Transverse colon (tissue), 4 donors: ENCODE results near the gene RUSC1.

Experiments used
- CTCF ChIP-seq, 5 experiments: fragments of 200-600 bp in 3 of 5; fragments of 450-650 bp in 2 of 5; sonication (generic) in 3 of 5; IDR thresholded peaks; 1 replicate in 2 of 5; 2 replicates in 3 of 5; pipeline ENCODE4 v1.5.1; 2016 to 2017; ENCODE audit warnings: antibody characterized with exemption in 5 of 5, inconsistent platforms in 3 of 5, mild to moderate bottlenecking in 2 of 5, moderate library complexity in 1 of 5
- POLR2AphosphoS5 ChIP-seq, 3 donors: sonication (generic); formaldehyde crosslinking; IDR thresholded peaks; one replicate each; pipeline ENCODE4 v1.6.1; 2016; ENCODE audit warnings: antibody characterized with exemption in 3 of 3

- TF ChIP-seq CTCF (IDR thresholded peaks at IDR 0.05) (no peak), POLR2AphosphoS5 (IDR thresholded peaks at IDR 0.05) (no peak)
Measured at GRCh38 chr1:155326020-155326526, 5.4 kb downstream of the RUSC1 start.
